ENCODE data around the gene PCNX3. TPM values are rescaled to one million over a fixed set of nuclear protein-coding genes. Genes with fewer than 3 reads are reported as not detected.

Gene PCNX3
- 59.0 to 61.8 TPM (median 61.3 TPM) in 3 replicates for total RNA-seq

- H3K4me3 Mint-ChIP-seq, result peak within 1 kb of the TSS; percentile 97
- no peaks in the 10 kb centered on the region for H3K9me3 Mint-ChIP-seq
- peaks cover 21% of the 10 kb centered on the region for H3K4me1 Mint-ChIP-seq
- DNase-seq (ENCODE audit: low spot score in 2 of 2, unreplicated experiment in 2 of 2), result peak; percentile 100
- peaks cover 3% of the 10 kb centered on the region for H3K36me3 Mint-ChIP-seq
- H3K27ac Mint-ChIP-seq, result peak within 1 kb of the TSS; percentile 99
- H3K27me3 Mint-ChIP-seq (ENCODE audit: low read depth), result no peaks in the 10 kb centered on the region
- TF ChIP-seq CTCF (IDR thresholded peaks at IDR 0.05; ENCODE audit: unreplicated experiment), result no peak
Observed at GRCh38 chr11:65615229-65615949, at the start of gene PCNX3. PCNX3 (plus strand) TSS chr11:65615776; CDS start chr11:65616312, 536 bp downstream.

GRCh38 chr11:65569164-65569972 is 46.2 kb upstream of the PCNX3 start:
- Mint-ChIP-seq H3K9me3 (no peaks in the 10 kb centered on the region), H3K36me3 (no peaks in the 10 kb centered on the region), H3K4me1 (peaks cover 45% of the 10 kb centered on the region), H3K27ac (peak overlapping the region; percentile 100), H3K4me3 (peak overlapping the region; percentile 99), H3K27me3 (ENCODE audit: low read depth) (no peaks in the 10 kb centered on the region)
- no peak for TF ChIP-seq CTCF (IDR thresholded peaks at IDR 0.05; ENCODE audit: unreplicated experiment)
- no peak for DNase-seq (ENCODE audit: low spot score in 2 of 2, unreplicated experiment in 2 of 2)

GRCh38 chr11:65569973-65570918 is 45.3 kb upstream of the PCNX3 start, which contains the start of gene ZNRD2:
ZNRD2 (plus strand) TSS chr11:65570477; CDS start chr11:65570492, 15 bp downstream.
- H3K4me1 Mint-ChIP-seq, result peaks cover 52% of the 10 kb centered on the region

GRCh38 chr11:65571420-65571819 is 44.2 kb upstream of the PCNX3 start:
- H3K4me1 Mint-ChIP-seq, result peaks cover 57% of the 10 kb centered on the region
- no peaks in the 10 kb centered on the region for H3K9me3 Mint-ChIP-seq
- TF ChIP-seq CTCF (IDR thresholded peaks at IDR 0.05; ENCODE audit: unreplicated experiment), result no peak
- DNase-seq (ENCODE audit: low spot score in 2 of 2, unreplicated experiment in 2 of 2), result no peak
- no peaks in the 10 kb centered on the region for H3K36me3 Mint-ChIP-seq
- peaks cover 7% of the 10 kb centered on the region for H3K27me3 Mint-ChIP-seq (ENCODE audit: low read depth)
- H3K4me3 Mint-ChIP-seq, result peak overlapping the region; percentile 99
- peak overlapping the region; percentile 98 for H3K27ac Mint-ChIP-seq

More at GRCh38 chr11:65569973-65570918, 45.3 kb upstream of the PCNX3 start, which contains the start of gene ZNRD2:
- DNase-seq (ENCODE audit: low spot score in 2 of 2, unreplicated experiment in 2 of 2), result peak; percentile 95 to 96
- Mint-ChIP-seq H3K36me3 (no peaks in the 10 kb centered on the region), H3K9me3 (no peaks in the 10 kb centered on the region), H3K27me3 (ENCODE audit: low read depth) (peaks cover 5% of the 10 kb centered on the region), H3K4me3 (peak within 1 kb of the TSS; percentile 99), H3K27ac (peak within 1 kb of the TSS; percentile 100)
- TF ChIP-seq CTCF (IDR thresholded peaks at IDR 0.05; ENCODE audit: unreplicated experiment), result peak; percentile 51

GRCh38 chr11:65571940-65572339 is 43.6 kb upstream of the PCNX3 start:
- H3K9me3 Mint-ChIP-seq, result no peaks in the 10 kb centered on the region
- no peak for TF ChIP-seq CTCF (IDR thresholded peaks at IDR 0.05; ENCODE audit: unreplicated experiment)
- no peaks in the 10 kb centered on the region for H3K36me3 Mint-ChIP-seq
- peak overlapping the region; percentile 98 for H3K27ac Mint-ChIP-seq
- H3K4me1 Mint-ChIP-seq, result peaks cover 62% of the 10 kb centered on the region
- peak overlapping the region; percentile 99 for H3K4me3 Mint-ChIP-seq
- peaks cover 9% of the 10 kb centered on the region for H3K27me3 Mint-ChIP-seq (ENCODE audit: low read depth)
- DNase-seq (ENCODE audit: low spot score in 2 of 2, unreplicated experiment in 2 of 2), result no peak

Measured in mesothelial cell of epicardium (in vitro differentiated cells).